ENCODE data around the gene OSBP.
"Not testable (repeated sequence)": the region's sequence is repeated elsewhere in the genome, so short reads cannot be mapped to it uniquely, and the experiment has no call there.

OSBP gene

GRCh38 chr11:59643390-59643789 lies 27.8 kb upstream of the OSBP start:
- TF ChIP-seq CTCF (IDR thresholded peaks at IDR 0.05; ENCODE audit: extremely low read depth, missing control alignments): no peak
- no peak for DNase-seq (ENCODE audit: low spot score)

GRCh38 chr11:59641156-59641555 lies 25.6 kb upstream of the OSBP start:
- TF ChIP-seq CTCF (IDR thresholded peaks at IDR 0.05; ENCODE audit: extremely low read depth, missing control alignments): no peak
- no peak for DNase-seq (ENCODE audit: low spot score)

GRCh38 chr11:59630493-59630892 lies 14.9 kb upstream of the OSBP start:
- TF ChIP-seq CTCF (IDR thresholded peaks at IDR 0.05; ENCODE audit: extremely low read depth, missing control alignments): no peak
- no peak for DNase-seq (ENCODE audit: low spot score)

- no peak for DNase-seq (ENCODE audit: low spot score)
- TF ChIP-seq CTCF (IDR thresholded peaks at IDR 0.05; ENCODE audit: extremely low read depth, missing control alignments): no peak
Measured at GRCh38 chr11:59629996-59630395, 14.4 kb upstream of the OSBP start.

GRCh38 chr11:59626969-59627368 lies 11.4 kb upstream of the OSBP start:
- not testable (repeated sequence) for DNase-seq (ENCODE audit: low spot score)

GRCh38 chr11:59625703-59626102 lies 10.1 kb upstream of the OSBP start:
- no peak for TF ChIP-seq CTCF (IDR thresholded peaks at IDR 0.05; ENCODE audit: extremely low read depth, missing control alignments)
- no peak for DNase-seq (ENCODE audit: low spot score)

- no peak for DNase-seq (ENCODE audit: low spot score)
- TF ChIP-seq CTCF (IDR thresholded peaks at IDR 0.05; ENCODE audit: extremely low read depth, missing control alignments): no peak
Measured at GRCh38 chr11:59617876-59618275, 2.3 kb upstream of the OSBP start.

- no peak for DNase-seq (ENCODE audit: low spot score)
- no peak for TF ChIP-seq CTCF (IDR thresholded peaks at IDR 0.05; ENCODE audit: extremely low read depth, missing control alignments)
Measured at GRCh38 chr11:59616396-59616982, 915 bp upstream of the OSBP start.

Measured in GM20000 (cell line).